DOHH2 (cell line): ENCODE measurements around the gene FHOD3.

Experiments used
- CTCF ChIP-seq: fragments of 200-600 bp; sonication (generic); IDR thresholded peaks from one replicate; pipeline ENCODE4 v1.5.1; 2014; ENCODE audit warnings: antibody characterized with exemption, mild to moderate bottlenecking, low read depth, low read length; ENCODE audit not compliant: poor library complexity, severe bottlenecking
- EZH2phosphoT487 ChIP-seq: fragments of 200-600 bp; sonication (generic); IDR thresholded peaks from 2 replicates; pipeline ENCODE4 v1.6.1; 2017; ENCODE audit warnings: borderline replicate concordance, mild to moderate bottlenecking, antibody characterized with exemption, low read length, moderate library complexity, mixed read lengths

- TF ChIP-seq CTCF (no peak), EZH2phosphoT487 (no peak)
Measured at GRCh38 chr18:36449451-36449850, 151.9 kb downstream of the FHOD3 start.
